ENCODE results near the gene GET4.

GRCh38 chr7:837001-837400 lies 39.4 kb upstream of the GET4 start:
- TF ChIP-seq TCF7L2 (IDR thresholded peaks at IDR 0.05; ENCODE audit: low read depth, low read length) (no peak), CTCF (IDR thresholded peaks at IDR 0.05) (no peak), POLR2AphosphoS5 (IDR thresholded peaks at IDR 0.05; ENCODE audit: low read depth, low read length) (no peak), REST (IDR thresholded peaks at IDR 0.05; ENCODE audit: insufficient read depth in 1 of 2, low read depth in 2 of 2, low read length in 1 of 2) (no peak)

Data from Panc1 (cell line).